HepG2 (cell line): ENCODE results near the gene STATH. TPM values are rescaled to one million over a fixed set of nuclear protein-coding genes. Genes with fewer than 3 reads are reported as not detected.

ENCODE experiments used
- ATAC-seq: fragments of 200-7000 bp; cut with Tn5 transposase; 3 replicates; pipeline ENCODE4 v1.9.1; 2020; ENCODE audit warnings: mild to moderate bottlenecking, moderate library complexity
- BruUV-seq: library from RNA; stranded (reverse); fragments of 400-500 nt; replicated peaks from 2 replicates; lab custom pipeline; 2021; lab: Mats Ljungman, UMichigan
- CTCF ChIA-PET: fragments of 300-600 bp; formaldehyde crosslinking; extraction: SDS; loops from one replicate; lab custom pipeline; 2021; ENCODE audit warnings: low total read pairs, inconsistent platforms, low intra/inter-chr PET ratio; lab: Yijun Ruan, JAX
- POLR2A ChIA-PET: fragments of 350-600 bp; sonication (Branson Sonifier 250); formaldehyde crosslinking; loops from one replicate; lab custom pipeline; 2020; ENCODE audit warnings: antibody characterized with exemption, inconsistent platforms; lab: Yijun Ruan, JAX
- DNase-seq: peaks from one replicate; pipeline ENCODE4 v3.0.0-alpha.2; 2015; ENCODE audit warnings: low spot score
- FAIRE-seq: peaks from 3 replicates; lab custom pipeline; 2011; peaks lifted over from hg19 to GRCh38; lab: Jason Lieb, UNC
- H2AFZ ChIP-seq: one replicate; pipeline ENCODE4 v1.6.1; 2011; ENCODE audit warnings: low read length, inconsistent platforms
- H3K27ac ChIP-seq: fragments of 300-600 bp; 3 replicates; pipeline ENCODE4 v1.8.0; 2011; ENCODE audit warnings: mixed run types, mild to moderate bottlenecking, mixed read lengths, low read length, inconsistent platforms; ENCODE audit not compliant: insufficient read depth; ENCODE audit errors: extremely low read length
- H3K27me3 ChIP-seq, 2 experiments: fragments of 200-600 bp in 1 of 2; 2 replicates in 1 of 2; 3 replicates in 1 of 2; pipeline versions ENCODE4 v1.6.0 to v1.8.0; 2011; ENCODE audit warnings: low read length in 2 of 2, mild to moderate bottlenecking in 2 of 2, moderate library complexity in 2 of 2, inconsistent platforms in 1 of 2; ENCODE audit not compliant: insufficient read depth in 2 of 2, control insufficient read depth in 1 of 2
- H3K36me3 ChIP-seq, 2 experiments: fragments of 200-600 bp in 1 of 2; replicated peaks in 1 of 2; 2 replicates in 1 of 2; 3 replicates in 1 of 2; pipeline versions ENCODE4 v1.5.1 to v1.8.0; 2011; ENCODE audit warnings: low read length in 2 of 2, inconsistent platforms in 1 of 2; ENCODE audit not compliant: insufficient read depth in 2 of 2, control insufficient read depth in 1 of 2
- H3K4me1 ChIP-seq: 2 replicates; pipeline ENCODE4 v1.5.1; 2012; ENCODE audit warnings: low read length, inconsistent platforms; ENCODE audit not compliant: insufficient read depth
- H3K4me2 ChIP-seq: 2 replicates; pipeline ENCODE4 v1.6.0; 2011; ENCODE audit warnings: low read depth, low read length, inconsistent platforms
- H3K4me3 ChIP-seq, 3 experiments: fragments of 200-600 bp in 1 of 3; sonication (generic), shearing (Covaris generic) in 1 of 3; replicated peaks in 1 of 3; 2 replicates each; pipeline ENCODE4 v1.5.1; 2011 to 2016; ENCODE audit warnings: low read length in 3 of 3, inconsistent platforms in 2 of 3, low read depth in 2 of 3, mild to moderate bottlenecking in 2 of 3, control low read depth in 1 of 3, mixed read lengths in 1 of 3; ENCODE audit not compliant: insufficient read depth in 1 of 3
- H3K79me2 ChIP-seq: one replicate; pipeline ENCODE4 v1.6.1; 2011; ENCODE audit warnings: low read length, inconsistent platforms; ENCODE audit not compliant: insufficient read depth
- H3K9ac ChIP-seq: 2 replicates; pipeline ENCODE4 v1.6.0; 2011; ENCODE audit warnings: mild to moderate bottlenecking, low read depth, low read length, inconsistent platforms; ENCODE audit not compliant: insufficient read depth
- H3K9me3 ChIP-seq: 2 replicates; pipeline ENCODE4 v1.5.1; 2012; ENCODE audit warnings: mild to moderate bottlenecking, low read length
- H4K20me1 ChIP-seq: 2 replicates; pipeline ENCODE4 v1.6.0; 2011; ENCODE audit warnings: inconsistent platforms, mild to moderate bottlenecking, low read length, moderate library complexity; ENCODE audit not compliant: insufficient read depth
- BRF2 ChIP-seq: sonication (generic); formaldehyde crosslinking; IDR thresholded peaks from 2 replicates; pipeline ENCODE4 v1.8.1; 2022; ENCODE audit warnings: mild to moderate bottlenecking, missing genetic modification reagents
- HES4 ChIP-seq: sonication (generic); formaldehyde crosslinking; IDR thresholded peaks from 2 replicates; pipeline ENCODE4 v1.9.0; 2021; ENCODE audit warnings: mild to moderate bottlenecking, missing genetic modification reagents, borderline replicate concordance
- MAFF ChIP-seq: IDR thresholded peaks from 2 replicates; pipeline ENCODE4 v1.6.1; 2011; ENCODE audit warnings: low read depth, low read length, improper control_type of control experiment
- MAFK ChIP-seq, 2 experiments: IDR thresholded peaks in 1 of 2; conservative IDR thresholded peaks in 1 of 2; 2 replicates each; pipeline ENCODE4 v1.6.1; 2011; ENCODE audit warnings: improper control_type of control experiment in 2 of 2, low read length in 2 of 2
- MED13 ChIP-seq: sonication (generic); formaldehyde crosslinking; IDR thresholded peaks from 2 replicates; pipeline ENCODE4 v1.5.0; 2020; ENCODE audit warnings: missing genetic modification reagents
- PCBP1 ChIP-seq: fragments of 200-400 bp; formaldehyde crosslinking; IDR thresholded peaks from 2 replicates; pipeline ENCODE4 v1.6.1; 2017; ENCODE audit warnings: mild to moderate bottlenecking, low read depth, low read length, borderline replicate concordance
- TBL1XR1 ChIP-seq: fragments of 150-350 bp; IDR thresholded peaks from 2 replicates; pipeline ENCODE4 v1.6.1; 2014; ENCODE audit warnings: borderline replicate concordance, low read length; ENCODE audit not compliant: partially characterized antibody
- TRIM22 ChIP-seq: fragments of 450-650 bp; IDR thresholded peaks from 2 replicates; pipeline ENCODE4 v1.6.1; 2017
- ZNF205 ChIP-seq: IDR thresholded peaks from 2 replicates; pipeline ENCODE4 v1.6.1; 2018; ENCODE audit warnings: missing biosample characterization, missing genetic modification reagents
- ZNF282 ChIP-seq: fragments of 450-650 bp; IDR thresholded peaks from 2 replicates; pipeline ENCODE4 v1.6.1; 2018; ENCODE audit not compliant: partially characterized antibody
- ZSCAN25 ChIP-seq: sonication (generic); formaldehyde crosslinking; IDR thresholded peaks from 2 replicates; pipeline ENCODE4 v1.8.0; 2022; ENCODE audit warnings: mild to moderate bottlenecking, missing genetic modification reagents
- WGBS: methylation state at CpG from one replicate; pipeline ENCODE4 v1.1.6; 2017; ENCODE audit warnings: low lambda C conversion rate; 5-methylcytosine and 5-hydroxymethylcytosine counted together
- in situ Hi-C: cut with HindIII; loops from 2 replicates; pipeline ENCODE4 v1.10.0; 2017; ENCODE audit warnings: low pct_unique_long_range_greater_than_20kb; ENCODE audit not compliant: extremely low pct_ligation_motif_present
- intact Hi-C: fragments of 100-400 bp; cut with micrococcal nuclease; formaldehyde crosslinking; loops from one replicate; pipeline ENCODE4 v1.10.0; 2022; ENCODE audit not compliant: unreplicated experiment
- polyA plus RNA-seq, 8 experiments: library from polyadenylated mRNA; depleted of rRNA in 3 of 8; stranded (reverse) in 7 of 8; unstranded in 1 of 8; fragments of >200 nt; fragmentation: Illumina TruSeq in 4 of 8; extraction: Trizol in 4 of 8; gene quantifications; 2 replicates each; pipeline versions ENCODE4 v1.2.1 to v1.2.3, GENCODE V29; 2011 to 2016; ENCODE audit warnings: low read depth in 4 of 8, missing spikeins in 1 of 8, mixed read lengths in 1 of 8; ENCODE audit not compliant: insufficient read depth in 1 of 8
- total RNA-seq, 5 experiments: library from RNA; depleted of rRNA; stranded (reverse); fragments of >200 nt; fragmentation: Illumina TruSeq; extraction: Trizol; gene quantifications; 2 replicates each; pipeline ENCODE4 v1.2.3, GENCODE V29; 2016; ENCODE audit warnings: low read depth in 1 of 5
- TF ChIP-seq, protein P1 (sequence below): conservative IDR thresholded peaks from 2 replicates; pipeline ENCODE4 v1.6.1; 2018; ENCODE audit warnings: missing genetic modification reagents
- TF ChIP-seq, protein P2 (sequence below): sonication (generic); formaldehyde crosslinking; IDR thresholded peaks from 2 replicates; pipeline ENCODE4 v1.4.0; 2020; ENCODE audit warnings: missing genetic modification reagents

Gene STATH
- total and polyA plus RNA-seq, 2 of the 13 experiments (the other 11 are each of a cell fraction or from before 2014, with no cell fraction given) = not detected

DNA sequence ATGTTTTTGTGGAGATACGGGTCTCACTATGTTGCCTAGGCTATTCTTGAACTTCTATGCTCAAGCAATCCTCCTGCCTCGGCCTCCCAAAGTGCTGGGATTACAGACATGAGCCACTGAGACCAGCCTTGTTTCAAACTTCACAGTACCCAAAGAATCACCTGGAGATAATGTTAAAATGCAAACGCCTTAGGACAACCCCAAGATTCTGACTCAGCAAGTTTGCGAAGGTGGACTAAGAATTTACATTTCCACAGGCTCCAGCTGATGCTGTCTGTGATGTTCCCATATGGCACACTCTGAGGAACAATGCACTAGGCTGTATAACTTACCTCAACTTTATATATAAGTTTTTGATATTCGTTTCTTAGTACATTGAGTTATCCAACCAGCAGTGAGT lies 984 bp upstream of the STATH start:
- Histone ChIP-seq H3K4me2 (no peak overlapping the region), H4K20me1 (no peaks in the 10 kb centered on the region), H3K27me3 (no peaks in the 10 kb centered on the region), H3K9ac (no peak overlapping the region), H2AFZ (no peak overlapping the region), H3K36me3 (no peaks in the 10 kb centered on the region), H3K4me1 (no peaks in the 10 kb centered on the region), H3K79me2 (no peaks in the 10 kb centered on the region), H3K27ac (no peak overlapping the region), H3K4me3 (no peak overlapping the region), H3K9me3 (no peaks in the 10 kb centered on the region)
- in situ Hi-C loops = no loop called here
- TF ChIP-seq TBL1XR1 = no peak
- TF ChIP-seq MAFK (conservative IDR thresholded peaks at IDR 0.05 in 1 of 2, IDR thresholded peaks at IDR 0.05 in 1 of 2; ENCODE audit: low read length in 2 of 2) = peak in 1 of 2 experiments; percentile 69; a peak in 2 of 4 replicates
- no peak for TF ChIP-seq HES4 (CRISPR knock-in tag)
- TF ChIP-seq TRIM22 = no peak
- TF ChIP-seq MAFF = 0 out of 2 replicates have a peak, but pooled peaks have one; percentile 11
- CTCF ChIA-PET = no interaction called here
- intact Hi-C loops = no loop called here
- no peak for ATAC-seq
- POLR2A ChIA-PET = no interaction called here
- no peak for FAIRE-seq
- 47% methylated on average over 5 of the region's 5 CpGs for WGBS
- DNase-seq = no peak
- no TSS peak for BruUV-seq

GRCh38 chr4:69999420-69999819 lies 3.7 kb downstream of the STATH start:
- ATAC-seq (no peak), FAIRE-seq (no peak), DNase-seq (no peak)
- in situ Hi-C loops = no loop called here
- H3K9me3 ChIP-seq = no peaks in the 10 kb centered on the region
- H2AFZ ChIP-seq = no peak overlapping the region
- H3K27ac ChIP-seq = no peak overlapping the region
- H4K20me1 ChIP-seq = no peaks in the 10 kb centered on the region
- intact Hi-C loops = no loop called here
- H3K27me3 ChIP-seq = no peaks in the 10 kb centered on the region
- no peaks in the 10 kb centered on the region for H3K4me1 ChIP-seq
- H3K36me3 ChIP-seq = no peaks in the 10 kb centered on the region
- H3K4me2 ChIP-seq = no peak overlapping the region
- no peak overlapping the region for H3K4me3 ChIP-seq
- ChIA-PET POLR2A (no interaction called here), CTCF (no interaction called here)
- no TSS peak for BruUV-seq
- 79% methylated on average over 3 of the region's 3 CpGs for WGBS
- H3K9ac ChIP-seq = no peak overlapping the region
- no peaks in the 10 kb centered on the region for H3K79me2 ChIP-seq
- TF ChIP-seq ZSCAN25 (no peak), ZNF282 (no peak), MED13 (CRISPR knock-in tag) (no peak), PCBP1 (no peak), ZNF205 (CRISPR knock-in tag) (no peak), BRF2 (no peak)
- TF ChIP-seq, protein P1, sequence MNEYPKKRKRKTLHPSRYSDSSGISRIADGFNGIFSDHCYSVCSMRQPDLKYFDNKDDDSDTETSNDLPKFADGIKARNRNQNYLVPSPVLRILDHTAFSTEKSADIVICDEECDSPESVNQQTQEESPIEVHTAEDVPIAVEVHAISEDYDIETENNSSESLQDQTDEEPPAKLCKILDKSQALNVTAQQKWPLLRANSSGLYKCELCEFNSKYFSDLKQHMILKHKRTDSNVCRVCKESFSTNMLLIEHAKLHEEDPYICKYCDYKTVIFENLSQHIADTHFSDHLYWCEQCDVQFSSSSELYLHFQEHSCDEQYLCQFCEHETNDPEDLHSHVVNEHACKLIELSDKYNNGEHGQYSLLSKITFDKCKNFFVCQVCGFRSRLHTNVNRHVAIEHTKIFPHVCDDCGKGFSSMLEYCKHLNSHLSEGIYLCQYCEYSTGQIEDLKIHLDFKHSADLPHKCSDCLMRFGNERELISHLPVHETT (CRISPR knock-in tag) = no peak
- TF ChIP-seq, protein P2, sequence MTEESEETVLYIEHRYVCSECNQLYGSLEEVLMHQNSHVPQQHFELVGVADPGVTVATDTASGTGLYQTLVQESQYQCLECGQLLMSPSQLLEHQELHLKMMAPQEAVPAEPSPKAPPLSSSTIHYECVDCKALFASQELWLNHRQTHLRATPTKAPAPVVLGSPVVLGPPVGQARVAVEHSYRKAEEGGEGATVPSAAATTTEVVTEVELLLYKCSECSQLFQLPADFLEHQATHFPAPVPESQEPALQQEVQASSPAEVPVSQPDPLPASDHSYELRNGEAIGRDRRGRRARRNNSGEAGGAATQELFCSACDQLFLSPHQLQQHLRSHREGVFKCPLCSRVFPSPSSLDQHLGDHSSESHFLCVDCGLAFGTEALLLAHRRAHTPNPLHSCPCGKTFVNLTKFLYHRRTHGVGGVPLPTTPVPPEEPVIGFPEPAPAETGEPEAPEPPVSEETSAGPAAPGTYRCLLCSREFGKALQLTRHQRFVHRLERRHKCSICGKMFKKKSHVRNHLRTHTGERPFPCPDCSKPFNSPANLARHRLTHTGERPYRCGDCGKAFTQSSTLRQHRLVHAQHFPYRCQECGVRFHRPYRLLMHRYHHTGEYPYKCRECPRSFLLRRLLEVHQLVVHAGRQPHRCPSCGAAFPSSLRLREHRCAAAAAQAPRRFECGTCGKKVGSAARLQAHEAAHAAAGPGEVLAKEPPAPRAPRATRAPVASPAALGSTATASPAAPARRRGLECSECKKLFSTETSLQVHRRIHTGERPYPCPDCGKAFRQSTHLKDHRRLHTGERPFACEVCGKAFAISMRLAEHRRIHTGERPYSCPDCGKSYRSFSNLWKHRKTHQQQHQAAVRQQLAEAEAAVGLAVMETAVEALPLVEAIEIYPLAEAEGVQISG (CRISPR knock-in tag) = no peak
